Left ventricle myocardium superior (tissue), 1 donor: ENCODE measurements around the gene TRDN. TPM values are rescaled to one million over a fixed set of nuclear protein-coding genes. Genes with fewer than 3 reads are reported as not detected.
A peak's percentile ranks its signal among the peaks of the same experiment; 100 is the strongest.
"Not testable (repeated sequence)": the region's sequence is repeated elsewhere in the genome, so short reads cannot be mapped to it uniquely, and the experiment has no call there.

Experiments
- ATAC-seq: fragments of 200-7000 bp; cut with Tn5 transposase; one replicate; pipeline ENCODE4 v1.9.1; 2020; ENCODE audit warnings: mild to moderate bottlenecking, moderate library complexity
- DNase-seq: peaks from one replicate; pipeline ENCODE4 v3.0.0-alpha.2; 2020
- intact Hi-C: fragments of 100-400 bp; cut with micrococcal nuclease; formaldehyde crosslinking; loops from one replicate; pipeline ENCODE4 v1.11.0; 2022
- total RNA-seq: library from RNA; stranded (reverse); fragmentation: NEBNext Ultra II Directional; extraction: Animal tissue kit (Norgen Biotek cat#: 25700); gene quantifications from one replicate; pipeline ENCODE4 v1.2.1, GENCODE V29; 2021
- donor health status: DM: no; HTN: yes; CAD: no; lungs with severe emphysema.

The TRDN gene
- total RNA-seq, 1 donor from 2014 or later: 470 TPM

DNA sequence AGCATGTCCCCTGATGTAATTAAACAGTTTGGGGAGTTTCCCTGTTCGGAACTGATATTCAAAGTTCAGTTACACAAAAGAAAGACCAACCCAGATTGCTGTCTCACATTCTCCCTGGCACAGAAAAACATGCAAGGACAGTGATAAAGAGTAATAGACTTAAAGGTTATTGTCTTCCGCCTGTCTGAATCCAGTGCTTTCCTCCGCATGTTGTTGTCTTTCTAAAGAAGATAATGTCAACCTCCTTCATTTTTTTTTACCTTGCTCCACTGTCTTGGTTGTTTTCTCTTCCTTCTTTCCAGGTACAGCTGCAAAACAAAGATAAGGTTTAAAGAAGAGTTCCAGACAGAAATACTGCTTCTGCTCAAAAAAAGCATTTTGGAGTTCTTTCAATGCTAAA is 284.5 kb downstream of the TRDN start:
- no peak for DNase-seq
- intact Hi-C loops: no loop called here
- ATAC-seq: no peak

DNA sequence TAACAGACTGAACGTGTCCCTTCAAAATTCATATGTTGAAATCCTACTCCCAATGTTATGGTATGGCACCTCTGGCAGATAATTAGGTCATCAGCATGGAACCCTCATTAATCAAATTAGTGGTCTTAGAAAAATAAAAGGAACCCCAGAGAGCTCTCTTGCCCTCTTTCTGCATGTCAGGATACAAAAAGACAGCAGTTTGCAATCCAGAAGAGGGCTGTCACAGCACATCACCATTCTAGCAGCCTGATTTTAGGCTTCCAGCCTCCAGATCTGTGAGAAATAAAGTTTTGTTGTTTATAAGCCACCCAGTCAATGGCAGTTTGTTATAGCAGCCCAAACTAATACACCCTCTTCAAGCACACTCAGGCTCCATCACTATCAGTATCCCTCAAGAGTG is 292.9 kb downstream of the TRDN start:
- DNase-seq: no peak
- ATAC-seq: no peak
- intact Hi-C loops: no loop called here

DNA sequence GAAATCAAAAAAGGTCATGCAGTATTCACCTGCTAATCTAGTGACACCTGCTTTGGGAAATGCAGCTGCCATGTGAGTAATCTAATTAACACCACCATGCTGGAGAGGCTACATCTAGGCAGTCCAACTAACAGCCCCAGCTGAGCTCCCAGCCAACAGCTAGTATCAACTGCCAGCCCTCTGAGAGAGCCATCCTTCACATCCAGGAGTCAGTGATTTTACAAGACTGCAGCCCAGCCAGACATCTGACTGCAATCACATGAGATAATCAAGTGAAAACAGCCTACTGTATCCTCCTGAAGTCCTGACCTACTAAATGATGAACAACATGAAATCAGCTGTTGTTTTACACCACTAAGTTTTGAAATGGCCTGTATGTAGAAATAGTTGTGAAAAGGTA is 298.4 kb downstream of the TRDN start:
- intact Hi-C loops: no loop called here
- ATAC-seq: no peak
- no peak for DNase-seq

DNA sequence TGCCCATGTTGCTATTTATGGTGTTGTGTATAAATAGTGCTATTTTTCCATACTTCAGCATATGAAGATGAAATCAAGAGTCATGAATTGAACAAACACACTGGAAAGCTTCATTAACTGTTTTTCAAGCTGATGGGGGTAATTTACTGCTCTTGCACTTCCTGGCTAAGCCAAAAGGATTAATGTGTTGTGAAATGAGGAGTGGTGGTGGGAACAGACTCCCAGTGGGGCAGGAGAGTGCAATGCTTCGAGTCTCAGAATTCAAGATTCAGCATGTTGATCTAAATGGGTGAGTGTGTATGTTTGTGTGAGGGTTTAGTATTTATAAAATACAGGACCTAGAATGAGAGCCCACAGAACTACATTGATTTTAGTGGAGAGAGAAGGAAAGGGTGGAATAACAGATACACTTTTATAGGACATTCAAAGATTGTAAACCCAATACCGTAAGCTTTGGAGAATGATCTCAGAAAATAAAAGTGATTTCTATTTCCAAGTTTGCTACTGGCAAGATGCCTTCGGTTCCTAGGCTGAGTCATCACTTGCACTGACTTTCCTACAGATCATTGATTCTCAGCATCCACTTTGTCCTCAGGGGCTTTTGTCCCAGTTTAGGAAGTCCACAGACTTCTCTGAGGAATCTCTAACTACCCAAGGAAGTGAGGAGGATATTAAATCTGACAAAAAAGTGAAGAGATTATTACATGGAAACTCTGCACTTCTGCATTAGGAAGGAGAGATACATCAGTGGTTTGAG is 303.6 kb downstream of the TRDN start:
- intact Hi-C loops: no loop called here
- no peak for DNase-seq

DNA sequence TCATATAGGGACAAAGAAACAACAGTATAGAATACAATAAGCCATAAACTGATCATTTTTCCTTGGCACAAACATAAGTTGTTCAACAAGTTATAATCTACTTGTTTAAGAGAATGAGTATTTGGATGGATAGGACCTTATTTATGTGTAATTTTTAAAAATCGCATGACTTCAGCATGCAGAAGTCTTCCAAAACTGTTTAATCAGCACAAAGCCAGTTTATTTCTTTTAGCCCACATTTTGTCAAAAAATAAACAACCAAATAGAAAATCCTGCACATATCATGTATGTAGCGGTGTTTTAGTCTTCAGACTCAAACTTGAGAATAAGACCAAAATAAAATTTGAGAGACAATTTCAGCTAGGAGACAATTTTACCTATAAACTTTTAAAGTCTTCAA is 304.7 kb downstream of the TRDN start:
- no peak for DNase-seq
- ATAC-seq: no peak
- intact Hi-C loops: no loop called here

More for the DNA sequence above, 303.6 kb downstream of the TRDN start:
- no peak for ATAC-seq

DNA sequence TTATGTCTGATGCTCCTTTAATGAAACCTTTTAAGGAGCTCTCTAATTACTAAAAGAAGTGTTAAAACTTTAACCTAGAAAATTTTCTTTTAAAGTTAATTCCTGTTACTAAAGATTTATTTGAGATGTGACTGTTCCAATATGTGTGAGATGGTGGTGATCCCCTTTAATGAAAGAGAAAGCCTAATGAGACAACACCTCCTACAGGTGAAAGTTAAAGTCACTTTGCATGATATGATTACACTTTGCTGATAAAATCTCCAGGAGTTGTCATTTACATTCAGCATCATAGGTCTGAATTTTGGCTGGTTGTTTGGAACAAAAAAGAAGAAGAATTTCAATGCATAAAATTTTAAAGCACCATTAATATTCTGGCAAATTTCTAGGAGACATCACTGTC is 307.4 kb downstream of the TRDN start:
- no peak for DNase-seq
- intact Hi-C loops: no loop called here
- no peak for ATAC-seq

DNA sequence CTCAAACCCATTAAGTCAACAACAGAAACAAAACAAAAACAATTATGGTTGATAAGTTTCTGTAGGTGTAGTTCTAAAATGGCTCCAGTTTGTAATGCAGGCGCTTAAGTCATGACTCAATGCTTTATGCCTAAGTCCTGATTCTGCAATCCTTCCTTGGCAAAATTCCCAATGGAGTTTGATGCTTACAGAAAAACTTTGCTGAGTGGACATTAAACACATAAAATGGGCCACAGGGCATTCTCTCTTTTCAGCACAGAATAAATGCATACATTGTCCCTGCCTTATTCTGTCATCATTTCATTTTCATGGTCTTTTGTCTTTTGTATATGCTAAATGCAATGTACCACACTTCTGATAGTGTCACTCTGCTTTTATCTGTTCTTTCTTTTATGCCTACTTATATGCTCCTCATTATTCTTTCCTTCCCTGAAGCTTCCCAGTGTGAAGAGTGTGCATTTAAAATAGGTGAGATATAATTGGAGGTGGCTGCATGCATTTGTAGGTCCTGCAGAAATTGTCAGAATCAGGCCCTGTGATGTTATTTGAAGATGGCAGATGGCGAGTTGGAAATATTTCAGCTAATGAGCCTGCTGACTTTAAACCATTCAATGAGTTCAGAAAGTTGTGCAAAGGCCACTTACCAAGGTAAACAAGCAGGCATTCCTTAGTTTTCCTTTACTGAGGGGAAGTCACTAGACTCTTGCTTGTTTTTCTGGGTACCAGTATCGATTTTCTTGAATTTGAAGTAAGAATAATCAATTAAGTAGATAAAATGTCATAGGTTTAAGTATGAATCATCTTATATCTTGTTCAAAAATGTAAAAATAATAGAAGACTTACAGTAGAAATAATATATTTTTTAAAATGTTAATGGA is 313.1 kb downstream of the TRDN start:
- intact Hi-C loops: no loop called here
- DNase-seq: no peak
- ATAC-seq: no peak

DNA sequence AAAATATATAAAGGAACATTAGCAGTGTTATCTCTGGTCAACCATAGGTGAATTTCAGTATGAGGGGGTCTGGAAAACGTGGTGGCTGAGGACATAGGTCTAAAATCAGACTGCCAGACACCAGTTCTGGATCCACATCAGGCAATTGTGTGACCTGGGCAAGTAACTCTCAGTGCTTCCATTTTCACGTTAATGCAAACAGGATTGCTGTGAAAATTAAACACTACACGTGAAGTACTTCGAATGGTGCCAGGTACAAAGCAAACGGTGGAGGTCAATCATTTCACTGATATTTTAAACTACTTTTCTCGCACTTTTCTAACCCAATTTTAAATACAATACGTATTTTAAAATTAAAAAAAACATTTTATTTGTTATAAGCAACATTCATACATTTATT is 315.7 kb downstream of the TRDN start:
- intact Hi-C loops: no loop called here
- DNase-seq (no peak), ATAC-seq (no peak)

DNA sequence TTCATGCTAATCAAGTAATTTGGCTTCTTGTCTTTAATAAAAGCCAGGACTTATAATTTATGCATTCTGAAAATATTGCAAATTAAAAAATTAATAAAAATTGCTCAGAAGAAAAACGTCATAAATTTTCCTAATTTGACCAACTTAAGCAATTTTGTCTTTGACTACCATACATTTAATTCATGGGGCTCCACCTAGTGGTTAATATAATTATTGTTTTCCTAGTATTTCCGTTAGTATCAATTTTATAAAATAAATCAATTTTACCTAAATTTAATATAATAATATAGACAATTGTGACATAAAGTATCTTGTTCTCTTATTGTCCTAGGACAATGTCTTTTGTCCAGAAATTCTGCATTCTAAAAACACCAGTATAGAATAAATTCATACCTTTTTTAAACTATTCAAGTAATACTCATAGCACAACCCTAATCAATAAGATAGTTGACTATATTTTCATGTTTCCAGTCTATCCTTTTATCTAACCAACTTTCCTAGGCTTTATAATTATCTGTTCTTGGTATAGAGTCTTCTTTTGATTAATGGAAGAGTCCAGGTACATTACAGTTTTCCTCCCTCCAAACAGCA is 319.9 kb downstream of the TRDN start:
- ATAC-seq: no peak
- intact Hi-C loops: loop anchor here (10.0 kb wide), 1 partner anchor 582 kb away; no protein-coding TSS in a partner anchor
- no peak for DNase-seq

DNA sequence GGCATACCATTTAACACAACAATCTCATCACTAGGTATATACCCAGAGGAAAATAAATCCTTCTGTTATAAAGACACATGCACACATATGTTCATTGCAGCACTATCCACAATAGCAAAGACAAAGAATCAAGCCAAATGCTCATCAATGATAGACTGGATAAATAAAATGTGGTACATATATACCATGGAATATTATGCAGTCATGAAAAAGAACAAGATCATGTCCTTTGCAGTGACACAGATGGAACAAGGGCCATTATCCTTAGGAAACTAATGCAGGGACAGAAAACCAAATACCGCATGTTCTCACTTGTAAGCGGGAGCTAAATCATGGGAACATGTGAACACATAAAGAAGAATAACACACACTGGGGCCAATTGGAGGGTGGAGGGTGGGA is 322.3 kb downstream of the TRDN start:
- intact Hi-C loops: loop anchor here (5.0 to 10.0 kb wide), 2 partner anchors 442 to 580 kb away; no protein-coding TSS in a partner anchor
- DNase-seq, ATAC-seq: not testable (repeated sequence)

DNA sequence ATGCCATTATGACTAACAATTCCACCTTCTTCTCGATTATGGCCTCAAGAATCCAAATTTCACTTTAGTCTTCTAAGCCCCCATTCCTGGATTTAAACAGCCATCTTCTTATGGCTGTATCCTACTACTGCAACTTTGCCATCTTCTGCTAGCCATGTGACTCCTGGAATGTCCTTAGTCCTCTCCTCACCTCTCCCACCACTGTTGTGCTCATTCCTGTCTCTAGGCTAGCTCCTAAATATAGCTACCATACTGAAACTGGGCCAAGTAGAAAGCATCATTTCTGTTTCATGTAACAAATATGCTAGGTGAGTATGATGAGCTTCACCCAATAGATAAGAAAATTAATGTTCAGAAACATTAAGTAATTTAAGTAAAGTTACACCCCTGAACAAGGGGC is 327.6 kb downstream of the TRDN start:
- peak; percentile 81 for ATAC-seq
- no peak for DNase-seq
- intact Hi-C loops: no loop called here

DNA sequence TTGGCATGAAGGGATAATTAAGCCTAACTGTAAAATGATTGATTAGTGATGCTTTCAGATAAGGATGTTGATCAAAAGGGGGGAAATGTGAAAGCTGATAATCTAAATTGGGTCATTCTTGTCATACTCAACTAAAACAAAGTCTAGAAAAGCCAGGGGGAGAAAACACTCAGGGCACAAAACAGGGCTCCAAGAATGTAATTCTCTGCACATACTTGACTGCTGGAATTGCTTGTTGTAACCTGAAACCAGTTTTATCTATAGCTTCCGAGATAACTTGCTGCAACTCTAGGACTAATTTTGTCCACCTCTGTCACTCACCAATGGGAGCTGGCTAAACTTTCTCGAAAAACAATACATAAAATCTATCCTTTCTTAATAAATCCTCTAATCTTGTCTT is 330.4 kb downstream of the TRDN start:
- peak; percentile 78 for ATAC-seq
- intact Hi-C loops: no loop called here
- no peak for DNase-seq

DNA sequence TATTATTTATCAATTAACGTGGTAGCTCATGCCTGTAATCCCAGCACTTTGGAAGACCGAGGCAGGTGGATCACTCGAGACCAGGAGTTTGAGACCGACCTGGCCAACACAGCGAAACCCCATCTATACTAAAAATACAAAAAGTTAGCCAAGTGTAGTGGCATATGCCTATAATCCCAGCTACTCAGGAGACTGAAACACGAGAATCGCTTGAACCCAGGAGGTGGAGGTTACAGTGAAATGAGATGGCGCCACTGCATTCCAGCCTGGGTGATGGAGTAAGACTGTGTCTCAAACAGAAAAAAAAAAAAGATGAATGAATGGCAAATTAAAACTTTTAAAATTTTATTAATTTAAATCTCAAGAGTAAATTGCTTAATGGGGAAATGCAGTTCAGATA is 341.1 kb downstream of the TRDN start:
- intact Hi-C loops: no loop called here
- no peak for ATAC-seq
- no peak for DNase-seq

DNA sequence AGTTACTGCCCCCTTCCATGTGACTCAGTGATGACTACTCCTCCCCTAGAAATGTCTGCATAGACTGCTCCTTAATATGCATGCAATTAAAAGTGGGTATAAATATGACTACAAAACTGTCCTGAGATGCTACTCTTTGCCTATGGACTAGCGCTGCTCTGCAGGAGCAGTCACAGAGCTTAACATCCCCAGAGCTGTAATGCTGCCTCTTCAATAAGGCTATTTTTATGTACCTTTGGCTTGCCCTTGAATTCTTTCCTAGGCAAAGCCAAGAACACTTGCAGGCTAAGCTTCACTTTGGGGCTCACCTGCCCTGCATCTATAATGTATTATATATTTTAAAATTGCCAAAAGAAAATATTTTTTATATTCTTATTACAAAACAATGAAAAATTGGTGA is 341.6 kb downstream of the TRDN start:
- ATAC-seq (peak; percentile 87), DNase-seq (no peak)
- intact Hi-C loops: no loop called here

DNA sequence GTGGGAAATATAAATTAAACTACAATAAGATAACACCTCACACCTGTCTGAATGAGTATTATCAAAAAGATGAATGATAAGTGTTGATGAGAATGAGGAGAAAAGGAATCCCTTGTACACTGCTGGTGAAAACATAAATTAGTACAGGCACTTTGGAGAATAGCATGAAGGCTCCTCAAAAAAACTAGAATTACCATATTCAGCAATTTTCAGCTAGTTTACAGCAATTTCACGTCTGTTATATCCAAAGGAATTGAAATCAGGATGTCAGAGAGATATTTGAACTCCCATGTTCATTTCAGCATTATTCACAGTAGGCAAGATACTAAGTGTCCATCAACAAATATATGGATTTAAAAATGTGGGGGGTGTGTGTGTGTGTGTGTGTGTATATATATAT is 348.1 kb downstream of the TRDN start:
- DNase-seq (no peak), ATAC-seq (no peak)
- intact Hi-C loops: no loop called here

DNA sequence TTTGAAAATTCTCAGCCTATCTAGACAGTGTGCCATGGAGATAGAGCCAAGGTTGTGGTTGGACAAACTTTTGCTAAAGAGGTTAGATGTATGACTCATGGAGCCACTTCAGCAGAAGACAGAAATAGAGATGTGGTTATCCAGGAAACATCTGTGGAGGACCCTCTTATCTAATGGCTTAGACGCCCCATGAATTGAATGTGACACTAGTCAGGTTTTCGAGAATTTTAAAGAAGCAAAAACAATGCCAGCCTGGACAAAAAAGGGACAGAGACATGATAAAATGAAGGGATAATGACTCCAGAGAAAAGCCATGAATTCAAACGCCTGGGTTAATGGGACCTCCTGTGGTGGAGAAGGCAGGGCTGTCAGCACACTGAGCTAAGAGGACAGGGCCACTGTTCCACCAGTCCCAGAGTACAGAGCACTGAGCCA is 360.2 kb downstream of the TRDN start:
- ATAC-seq (no peak), DNase-seq (no peak)
- intact Hi-C loops: no loop called here

DNA sequence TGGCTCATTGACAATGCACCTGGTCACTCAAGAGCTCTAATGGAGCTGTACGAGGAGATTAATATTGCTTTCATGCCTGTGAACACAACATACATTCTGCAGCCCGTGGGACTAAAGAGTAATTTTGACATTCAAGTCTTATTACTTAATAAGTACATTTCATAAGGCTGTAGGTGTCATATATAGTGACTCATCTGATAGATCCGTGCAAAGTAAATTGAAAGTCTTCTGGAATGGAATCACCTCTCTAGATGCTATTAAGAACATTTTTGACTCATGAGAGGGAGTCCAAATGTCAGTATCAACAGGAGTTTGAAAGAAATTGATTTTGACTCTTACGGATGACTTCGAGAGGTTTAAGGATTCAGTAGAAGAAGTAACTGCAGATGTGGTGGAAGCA is 372.8 kb downstream of the TRDN start:
- DNase-seq (no peak), ATAC-seq (no peak)
- intact Hi-C loops: no loop called here

DNA sequence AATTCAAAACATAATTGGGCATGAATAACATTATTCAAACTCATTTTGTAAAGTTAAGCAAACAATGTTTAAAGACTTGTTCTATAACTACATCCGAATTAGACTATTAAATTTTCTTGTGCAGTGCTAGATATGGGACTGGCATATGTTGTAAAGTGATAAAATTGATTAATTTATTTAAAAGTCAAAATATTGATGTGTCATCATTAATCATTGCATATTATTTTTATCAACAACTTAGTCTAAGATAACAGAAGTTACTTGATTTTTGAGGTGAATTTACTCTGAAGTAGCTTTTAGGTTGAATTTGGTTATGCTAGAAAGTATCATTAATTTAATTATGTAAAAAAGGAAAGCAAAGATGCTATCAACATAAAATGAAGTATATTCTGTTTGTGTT is 396.1 kb downstream of the TRDN start:
- intact Hi-C loops: no loop called here
- no peak for DNase-seq
- no peak for ATAC-seq

DNA sequence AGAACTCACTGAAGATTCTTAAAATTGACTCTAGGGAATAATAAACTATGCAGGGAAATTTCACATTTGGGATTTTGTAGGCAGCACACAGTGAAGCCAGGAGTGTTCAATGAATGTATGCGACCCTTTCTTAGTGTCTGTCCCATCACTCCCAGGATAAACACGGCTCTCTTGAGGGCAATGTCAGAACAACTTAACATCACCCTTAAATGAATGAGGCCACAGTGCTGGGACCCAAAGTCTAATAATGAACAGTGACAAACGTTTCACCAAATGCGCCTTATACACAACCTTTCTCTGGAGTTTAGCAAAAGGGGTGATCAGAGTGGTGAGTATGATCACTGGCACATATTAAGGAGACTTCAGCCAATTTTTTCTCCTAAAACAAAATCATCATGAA is 403.4 kb downstream of the TRDN start:
- intact Hi-C loops: no loop called here
- DNase-seq (no peak), ATAC-seq (no peak)

DNA sequence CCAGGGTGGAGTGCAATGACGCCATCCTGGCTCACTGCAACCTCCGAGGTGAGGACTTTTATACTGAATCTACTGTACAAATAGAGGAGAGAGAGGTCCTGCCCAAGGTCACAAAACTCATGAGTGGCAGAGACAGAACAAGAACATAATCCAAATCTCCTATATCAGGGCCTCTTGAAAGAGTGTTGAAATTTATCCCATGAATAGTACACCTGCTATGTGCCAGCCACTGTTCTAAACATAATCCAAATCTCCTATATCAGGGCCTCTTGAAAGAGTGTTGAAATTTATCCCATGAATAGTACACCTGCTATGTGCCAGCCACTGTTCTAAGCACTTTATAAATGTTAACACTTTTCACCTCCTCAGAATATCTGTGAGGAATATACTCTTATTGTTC is 409.0 kb downstream of the TRDN start:
- peak; percentile 97 for ATAC-seq
- DNase-seq, intact Hi-C loops: not testable (repeated sequence)
